PC-9 (cell line): Measurements from ENCODE around the gene SLC49A4. TPM values are rescaled to one million over a fixed set of nuclear protein-coding genes. Genes with fewer than 3 reads are reported as not detected.

Source experiments
- BruUV-seq: library from RNA; stranded (reverse); fragments of 400-500 nt; replicated peaks from 2 replicates; lab custom pipeline; 2021; lab: Mats Ljungman, UMichigan
- CTCF ChIA-PET: fragments of 300-600 bp; sonication (Branson Sonifier 250); formaldehyde crosslinking; loops from one replicate; lab custom pipeline; 2022; ENCODE audit warnings: antibody characterized with exemption; lab: Charles Lee
- POLR2A ChIA-PET: fragments of 300-600 bp; sonication (Branson Sonifier 250); formaldehyde crosslinking; loops from one replicate; lab custom pipeline; 2022; ENCODE audit warnings: antibody characterized with exemption; ENCODE audit not compliant: unreplicated experiment; lab: Charles Lee
- DNase-seq, 2 experiments: peaks; one replicate each; pipeline versions ENCODE4 v3.0.0 to v3.0.0-alpha.2; 2015 to 2022; ENCODE audit warnings: mixed read lengths in 1 of 2
- H2AFZ ChIP-seq: fragments of 200-600 bp; sonication (generic); 2 replicates; pipeline ENCODE4 v1.8.1; 2017; ENCODE audit warnings: antibody characterized with exemption
- H3F3A ChIP-seq: fragments of 200-600 bp; sonication (generic); 2 replicates; pipeline ENCODE4 v1.8.1; 2017; ENCODE audit warnings: antibody characterized with exemption, mild to moderate bottlenecking, low read depth; ENCODE audit not compliant: insufficient read depth
- H3K27ac ChIP-seq: fragments of 200-600 bp; sonication (generic); 2 replicates; pipeline ENCODE4 v1.6.1; 2016; ENCODE audit warnings: mixed run types
- H3K27me3 ChIP-seq: fragments of 200-600 bp; sonication (generic); 2 replicates; pipeline ENCODE4 v1.6.1; 2016; ENCODE audit warnings: low read depth, mixed run types; ENCODE audit not compliant: insufficient read depth
- H3K36me3 ChIP-seq: fragments of 200-600 bp; sonication (generic); 2 replicates; pipeline ENCODE4 v1.6.1; 2016; ENCODE audit warnings: low read depth, mixed run types
- H3K4me1 ChIP-seq: fragments of 200-600 bp; sonication (generic); replicated peaks from 2 replicates; pipeline ENCODE4 v1.6.1; 2016; ENCODE audit warnings: mixed run types; ENCODE audit not compliant: insufficient read depth
- H3K4me2 ChIP-seq: fragments of 200-600 bp; sonication (generic); 2 replicates; pipeline ENCODE4 v1.6.1; 2017; ENCODE audit warnings: mixed run types
- H3K4me3 ChIP-seq: fragments of 200-600 bp; sonication (generic); 2 replicates; pipeline ENCODE4 v1.6.1; 2016; ENCODE audit warnings: mixed run types
- H3K79me2 ChIP-seq: fragments of 200-600 bp; sonication (generic); 2 replicates; pipeline ENCODE4 v1.6.1; 2017; ENCODE audit warnings: low read depth, mixed run types
- H3K9me2 ChIP-seq: fragments of 200-600 bp; sonication (generic); 2 replicates; pipeline ENCODE4 v1.8.1; 2017; ENCODE audit warnings: mild to moderate bottlenecking; ENCODE audit not compliant: insufficient read depth
- H3K9me3 ChIP-seq: fragments of 200-600 bp; sonication (generic); 2 replicates; pipeline ENCODE4 v1.8.1; 2016; ENCODE audit warnings: low read depth; ENCODE audit not compliant: insufficient read depth
- H4K20me1 ChIP-seq: fragments of 200-600 bp; sonication (generic); 2 replicates; pipeline ENCODE4 v1.8.1; 2017; ENCODE audit not compliant: insufficient read depth
- EZH2 ChIP-seq: fragments of 200-600 bp; sonication (generic); IDR thresholded peaks from 2 replicates; pipeline ENCODE4 v1.8.0; 2017; ENCODE audit warnings: antibody characterized with exemption, low read depth
- intact Hi-C: fragments of 100-400 bp; cut with micrococcal nuclease; formaldehyde crosslinking; loops from one replicate; pipeline ENCODE4 v1.10.0; 2022; ENCODE audit not compliant: unreplicated experiment
- total RNA-seq: library from RNA; stranded (reverse); gene quantifications from 2 replicates; pipeline ENCODE4 v1.2.3, GENCODE V29; 2021
- TF ChIP-seq, protein P1 (sequence below): fragments of 200-600 bp; sonication (generic); conservative IDR thresholded peaks from 2 replicates; pipeline ENCODE4 v1.6.1; 2017; ENCODE audit warnings: mixed run types, antibody characterized with exemption, mild to moderate bottlenecking, moderate library complexity

Gene SLC49A4
- total RNA-seq, 1 experiment from 2014 or later = 24.0 TPM

DNA sequence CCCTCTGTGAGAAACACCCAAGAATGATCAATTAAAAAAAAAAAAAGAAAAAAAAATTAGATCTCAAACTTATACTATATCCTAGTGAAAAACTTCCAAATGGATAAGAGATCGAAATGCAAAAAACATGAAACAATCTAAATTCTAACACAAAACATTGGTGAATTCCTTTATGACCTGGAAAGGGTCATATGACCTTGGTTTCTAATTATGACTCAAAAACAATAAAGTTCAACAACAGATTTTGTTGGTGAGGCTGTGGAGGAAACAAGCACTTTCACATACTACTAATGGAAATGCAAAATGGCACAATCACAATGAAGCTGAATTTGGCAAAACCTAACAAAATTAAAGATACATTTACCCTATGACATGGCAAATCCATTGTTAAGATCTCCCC is 46.5 kb upstream of the SLC49A4 start:
- no TSS peak for BruUV-seq
- Histone ChIP-seq H3K4me3 (no peak overlapping the region), H3K27me3 (no peaks in the 10 kb centered on the region), H3K36me3 (no peaks in the 10 kb centered on the region), H3K9me3 (no peaks in the 10 kb centered on the region), H3K27ac (no peak overlapping the region), H2AFZ (no peak overlapping the region), H3K4me2 (no peak overlapping the region), H3K4me1 (peaks cover 10% of the 10 kb centered on the region), H3K79me2 (no peaks in the 10 kb centered on the region), H3F3A (peaks cover 5% of the 10 kb centered on the region; the same call in 1 of the 2 replicates), H4K20me1 (no peaks in the 10 kb centered on the region), H3K9me2 (peaks cover 3% of the 10 kb centered on the region; the same call in 1 of the 2 replicates)
- ChIA-PET POLR2A (no interaction called here), CTCF (no interaction called here)
- intact Hi-C loops = no loop called here
- DNase-seq = no peak
- TF ChIP-seq EZH2 = no peak
- TF ChIP-seq, protein P1, sequence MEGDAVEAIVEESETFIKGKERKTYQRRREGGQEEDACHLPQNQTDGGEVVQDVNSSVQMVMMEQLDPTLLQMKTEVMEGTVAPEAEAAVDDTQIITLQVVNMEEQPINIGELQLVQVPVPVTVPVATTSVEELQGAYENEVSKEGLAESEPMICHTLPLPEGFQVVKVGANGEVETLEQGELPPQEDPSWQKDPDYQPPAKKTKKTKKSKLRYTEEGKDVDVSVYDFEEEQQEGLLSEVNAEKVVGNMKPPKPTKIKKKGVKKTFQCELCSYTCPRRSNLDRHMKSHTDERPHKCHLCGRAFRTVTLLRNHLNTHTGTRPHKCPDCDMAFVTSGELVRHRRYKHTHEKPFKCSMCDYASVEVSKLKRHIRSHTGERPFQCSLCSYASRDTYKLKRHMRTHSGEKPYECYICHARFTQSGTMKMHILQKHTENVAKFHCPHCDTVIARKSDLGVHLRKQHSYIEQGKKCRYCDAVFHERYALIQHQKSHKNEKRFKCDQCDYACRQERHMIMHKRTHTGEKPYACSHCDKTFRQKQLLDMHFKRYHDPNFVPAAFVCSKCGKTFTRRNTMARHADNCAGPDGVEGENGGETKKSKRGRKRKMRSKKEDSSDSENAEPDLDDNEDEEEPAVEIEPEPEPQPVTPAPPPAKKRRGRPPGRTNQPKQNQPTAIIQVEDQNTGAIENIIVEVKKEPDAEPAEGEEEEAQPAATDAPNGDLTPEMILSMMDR = no peak

DNA sequence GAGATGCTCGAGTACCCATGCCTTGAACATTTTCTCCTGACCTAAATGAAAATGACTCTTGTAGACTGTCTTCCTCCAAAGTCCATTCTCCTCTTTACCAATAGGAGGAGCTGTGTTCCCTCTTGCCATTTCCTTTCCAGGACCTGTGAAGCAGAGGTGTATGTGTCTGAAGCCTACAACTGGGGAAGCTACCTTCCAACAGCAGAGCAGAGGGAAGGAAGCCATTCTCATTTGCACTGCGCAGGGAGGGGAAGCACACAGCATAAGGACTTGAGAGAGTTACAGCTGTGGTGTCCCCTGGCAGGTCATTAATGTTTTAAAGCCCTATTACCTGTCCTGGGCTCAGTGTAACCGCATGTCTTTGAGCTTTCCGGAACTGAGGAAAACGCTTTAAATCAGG is 39.9 kb upstream of the SLC49A4 start:
- no peak for TF ChIP-seq EZH2
- TF ChIP-seq, protein P1 = peak; percentile 79
- H3K4me1 ChIP-seq = no peaks in the 10 kb centered on the region
- no peaks in the 10 kb centered on the region for H3K9me3 ChIP-seq
- H3K4me2 ChIP-seq = no peak overlapping the region
- no peaks in the 10 kb centered on the region for H3K79me2 ChIP-seq
- no peaks in the 10 kb centered on the region for H3K9me2 ChIP-seq
- intact Hi-C loops = loop anchor here (5.0 kb wide), 2 partner anchors 187 to 272 kb away; partner anchors contain the start of gene SEMA5B
- peak; percentile 17 to 44 for DNase-seq
- H3K27me3 ChIP-seq = no peaks in the 10 kb centered on the region
- no TSS peak for BruUV-seq
- ChIA-PET CTCF (interaction anchor here (0.5 to 1.0 kb wide), 7 partner anchors 10 to 992 kb away, joined by 3 to 15 read pairs (median 3); partner anchors contain the start of gene SEMA5B), POLR2A (interaction anchor here (1.0 kb wide), 1 partner anchor 371 kb away, joined by 5 read pairs; the partner anchor contains the start of gene FAM162A)
- H3F3A ChIP-seq = no peaks in the 10 kb centered on the region
- no peak overlapping the region for H3K27ac ChIP-seq
- no peak overlapping the region for H3K4me3 ChIP-seq
- H2AFZ ChIP-seq = no peak overlapping the region
- 0 out of 2 replicates have a peak, but pooled peaks cover 4% of the 10 kb centered on the region for H3K36me3 ChIP-seq
- H4K20me1 ChIP-seq = no peaks in the 10 kb centered on the region

DNA sequence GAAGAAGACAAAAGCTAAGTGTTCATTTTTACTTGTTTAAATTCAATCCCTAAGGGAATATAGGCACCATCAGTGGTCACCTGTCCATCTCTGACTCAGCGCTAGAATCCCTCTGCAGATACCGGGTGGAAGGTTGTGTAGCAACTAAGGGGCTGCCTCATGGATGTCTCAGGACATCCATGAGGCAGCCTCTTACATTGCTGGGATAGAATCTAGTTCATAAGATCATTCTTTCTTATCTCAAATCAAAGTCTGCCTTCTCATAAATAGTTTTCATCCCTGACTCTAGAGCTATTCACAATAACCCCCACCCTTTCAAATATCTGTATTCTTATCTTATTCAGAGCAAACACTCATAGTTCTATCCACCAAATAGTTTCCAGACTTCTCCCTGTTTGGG is 39.4 kb upstream of the SLC49A4 start:
- H2AFZ ChIP-seq = no peak overlapping the region
- peaks cover 2% of the 10 kb centered on the region for H3K4me1 ChIP-seq
- H3K4me3 ChIP-seq = no peak overlapping the region
- no peaks in the 10 kb centered on the region for H3K27me3 ChIP-seq
- BruUV-seq = no TSS peak
- no peak for DNase-seq
- H3K27ac ChIP-seq = no peak overlapping the region
- CTCF ChIA-PET = interaction anchor here (0.5 to 1.0 kb wide), 6 partner anchors 10 to 992 kb away, joined by 3 to 15 read pairs (median 3); partner anchors contain the start of gene SEMA5B
- intact Hi-C loops = no loop called here
- H3K4me2 ChIP-seq = no peak overlapping the region
- POLR2A ChIA-PET = interaction anchor here (1.0 kb wide), 1 partner anchor 371 kb away, joined by 5 read pairs; the partner anchor contains the start of gene FAM162A
- TF ChIP-seq, protein P1 = no peak
- no peak for TF ChIP-seq EZH2
- H4K20me1 ChIP-seq = no peaks in the 10 kb centered on the region
- no peaks in the 10 kb centered on the region for H3K79me2 ChIP-seq
- 0 out of 2 replicates have a peak, but pooled peaks cover 4% of the 10 kb centered on the region for H3K36me3 ChIP-seq
- H3K9me3 ChIP-seq = no peaks in the 10 kb centered on the region
- H3K9me2 ChIP-seq = no peaks in the 10 kb centered on the region
- H3F3A ChIP-seq = no peaks in the 10 kb centered on the region; the same call in 1 of the 2 replicates
